Activated naive CD4-positive, alpha-beta T cell treated with anti-CD3 and anti-CD28 coated beads, Interleukin-2, amount 50 U/mL, for 16 hours (primary cell): ENCODE measurements around the gene CAD.
"Not testable (repeated sequence)": the region's sequence is repeated elsewhere in the genome, so short reads cannot be mapped to it uniquely, and the experiment has no call there.

Experiments
- DNase-seq: peaks from one replicate; pipeline ENCODE4 v3.0.0-alpha.2; 2020

CAD gene

DNA sequence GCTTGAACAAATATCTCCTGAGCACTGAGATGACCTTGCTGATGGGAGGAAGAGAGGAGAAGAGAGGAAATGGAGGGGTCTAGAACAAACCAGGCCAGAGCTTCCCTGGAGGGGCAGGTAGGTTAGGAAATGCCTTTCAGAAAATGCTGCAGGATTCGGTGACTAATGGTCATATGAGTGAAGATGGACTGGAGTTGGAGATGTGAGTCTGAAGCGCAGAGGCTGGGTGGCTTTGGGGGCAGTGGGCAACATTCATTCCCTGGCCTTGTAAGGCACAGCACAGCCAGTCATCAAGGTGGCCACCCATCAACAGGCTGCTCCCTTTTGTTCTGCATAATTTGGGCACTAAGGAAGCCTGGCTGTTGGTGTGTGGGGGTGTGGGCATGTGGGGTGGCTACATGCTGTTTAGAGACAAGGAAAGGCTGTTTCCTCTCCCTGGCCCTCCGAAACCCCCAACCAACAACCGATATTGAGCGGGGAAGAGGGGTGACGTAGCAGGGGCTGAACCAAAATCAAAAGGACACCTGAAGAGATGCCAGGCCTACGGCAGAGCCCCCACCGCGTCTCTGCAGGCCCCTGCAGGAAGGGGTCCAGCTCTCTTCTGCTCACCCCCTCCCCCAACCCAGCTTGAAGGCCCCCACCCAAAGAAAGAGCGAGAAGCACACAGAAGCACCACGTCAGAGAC lies 44.2 kb downstream of the CAD start:
- no peak for DNase-seq

DNA sequence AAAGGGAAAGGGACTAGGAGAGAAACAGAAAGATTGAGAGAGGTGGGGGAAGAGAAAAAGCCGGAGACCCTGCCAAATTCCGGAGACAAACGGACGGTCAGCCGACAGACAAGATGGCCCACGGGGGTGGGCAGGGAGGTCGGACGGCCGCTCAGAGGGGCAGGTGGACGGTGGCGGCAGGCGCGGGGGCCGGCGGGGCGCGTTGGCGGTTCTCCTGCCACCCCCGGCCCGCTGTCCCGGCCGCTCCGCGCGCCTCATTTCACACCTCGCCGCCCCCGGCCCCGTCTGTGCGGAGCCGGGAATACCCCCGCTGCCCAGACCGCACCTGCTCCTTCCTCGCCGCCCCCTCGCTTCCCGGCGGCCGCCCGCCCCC lies 44.7 kb downstream of the CAD start:
- DNase-seq = no peak

DNA sequence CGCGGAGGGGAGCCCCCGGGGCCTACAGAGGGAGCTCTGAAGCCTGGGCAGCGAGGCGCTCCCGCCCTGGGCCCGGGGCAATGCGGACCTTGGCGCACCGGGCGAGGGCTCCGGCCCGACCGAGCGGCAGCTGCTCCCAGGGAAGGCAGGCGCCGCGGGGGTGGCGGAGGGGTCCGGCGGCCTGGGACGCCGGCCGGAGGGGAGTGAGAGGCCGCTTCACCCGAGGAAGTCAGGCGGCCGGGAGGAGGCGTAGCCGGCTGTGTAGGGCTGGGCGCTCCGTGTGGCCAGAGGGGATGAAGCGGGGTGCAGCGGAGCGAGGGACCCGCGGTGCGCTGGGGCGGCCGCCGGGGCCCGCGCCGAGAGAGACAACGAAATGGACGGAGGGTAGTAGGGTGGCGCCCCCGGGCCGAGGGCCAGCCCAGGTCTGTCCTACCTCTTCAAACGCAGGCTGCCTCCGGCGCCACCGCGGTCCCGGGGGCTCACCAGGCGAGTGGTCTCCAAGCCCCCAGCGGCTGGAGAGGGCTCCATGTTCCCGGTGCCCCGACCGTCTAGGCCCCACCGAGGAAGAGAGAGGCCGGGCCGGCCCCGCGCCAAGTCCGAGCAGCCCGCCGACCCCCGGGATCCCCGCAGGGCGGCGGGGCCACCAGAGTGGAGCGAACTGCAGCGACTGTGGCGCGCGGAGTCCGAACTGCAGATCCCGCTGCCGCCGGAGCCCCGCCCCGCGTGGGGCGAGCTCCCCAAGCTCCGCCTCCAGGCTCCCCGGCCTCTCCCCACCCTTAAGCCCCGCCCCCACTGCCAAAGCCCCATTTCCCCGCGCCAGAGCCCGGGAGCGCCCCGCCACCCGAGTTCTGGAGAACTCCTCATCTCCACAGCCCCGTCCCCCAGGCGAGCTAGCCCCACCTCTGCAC lies 45.5 kb downstream of the CAD start, which contains the start of gene SLC30A3:
Gene SLC30A3 (minus strand): TSS at position 669 of the 908 bp plus-strand sequence. CDS start 141 bp downstream, at position 528.
- DNase-seq = peak; percentile 71

- DNase-seq = no peak
Observed at GRCh38 chr2:27263287-27264252, 46.4 kb downstream of the CAD start.

DNA sequence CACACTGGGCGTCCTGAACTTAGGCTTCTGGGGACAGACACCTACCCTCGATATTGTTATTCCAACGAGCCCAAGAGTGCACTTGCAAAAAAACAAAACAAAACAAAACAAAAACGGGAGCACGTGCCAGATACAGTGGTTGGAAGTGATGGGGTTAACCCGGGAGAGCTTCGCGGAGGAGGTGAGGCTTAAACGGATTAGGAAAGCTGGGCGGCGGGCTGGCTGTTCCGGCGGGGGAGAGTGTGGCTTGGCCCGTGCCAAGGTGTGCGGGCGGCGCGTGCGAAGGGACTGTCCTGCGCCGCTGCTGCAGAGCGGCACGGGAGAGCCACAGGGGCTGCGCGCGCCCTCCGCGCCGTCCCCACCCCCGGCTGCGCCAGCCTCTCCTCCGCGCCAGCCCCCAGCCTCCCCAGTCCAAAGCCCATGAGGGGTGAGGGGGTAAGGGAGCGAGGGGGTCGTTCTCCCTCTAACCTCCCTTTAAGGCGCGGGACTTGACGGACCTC lies 47.1 kb downstream of the CAD start:
- DNase-seq = peak; percentile 36

GRCh38 chr2:27264753-27265535 lies 47.8 kb downstream of the CAD start:
- DNase-seq = peak; percentile 67

- DNase-seq = no peak
Observed at GRCh38 chr2:27265536-27265870, 48.3 kb downstream of the CAD start.

- not testable (repeated sequence) for DNase-seq
Observed at GRCh38 chr2:27268296-27268695, 51.1 kb downstream of the CAD start.

DNA sequence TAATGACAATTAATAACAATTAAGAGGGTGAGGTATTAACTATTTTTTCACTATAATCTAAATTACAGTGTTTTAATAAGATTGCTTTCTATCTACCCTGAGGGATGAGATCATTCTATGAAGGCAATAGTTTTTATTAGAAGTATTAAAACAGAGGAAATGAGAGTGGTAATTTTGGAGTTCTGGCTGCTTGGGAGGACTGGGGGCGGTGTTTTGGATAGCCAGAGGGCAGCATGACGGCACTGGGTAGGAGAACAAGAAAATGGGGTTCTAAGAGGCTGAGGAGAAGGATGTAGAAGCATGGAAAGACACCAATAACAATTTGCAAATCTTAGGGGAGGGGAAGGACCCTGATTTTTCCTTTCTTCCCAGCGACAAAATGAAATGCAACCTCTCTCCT lies 53.0 kb downstream of the CAD start:
- no peak for DNase-seq

- no peak for DNase-seq
Observed at GRCh38 chr2:27270670-27271069, 53.5 kb downstream of the CAD start.

GRCh38 chr2:27271631-27272340 lies 54.6 kb downstream of the CAD start:
- no peak for DNase-seq

GRCh38 chr2:27272537-27273522 lies 55.7 kb downstream of the CAD start:
- not testable (repeated sequence) for DNase-seq

GRCh38 chr2:27275211-27276150 lies 58.3 kb downstream of the CAD start, which contains the start of gene DNAJC5G:
DNAJC5G (plus strand) TSS chr2:27275433; CDS start chr2:27276729, 1,296 bp downstream.
- DNase-seq = no peak

- no peak for DNase-seq
Observed at GRCh38 chr2:27278010-27278409, 60.8 kb downstream of the CAD start.

GRCh38 chr2:27280826-27281225 lies 63.7 kb downstream of the CAD start:
- no peak for DNase-seq

GRCh38 chr2:27281442-27281841 lies 64.3 kb downstream of the CAD start:
- no peak for DNase-seq

DNA sequence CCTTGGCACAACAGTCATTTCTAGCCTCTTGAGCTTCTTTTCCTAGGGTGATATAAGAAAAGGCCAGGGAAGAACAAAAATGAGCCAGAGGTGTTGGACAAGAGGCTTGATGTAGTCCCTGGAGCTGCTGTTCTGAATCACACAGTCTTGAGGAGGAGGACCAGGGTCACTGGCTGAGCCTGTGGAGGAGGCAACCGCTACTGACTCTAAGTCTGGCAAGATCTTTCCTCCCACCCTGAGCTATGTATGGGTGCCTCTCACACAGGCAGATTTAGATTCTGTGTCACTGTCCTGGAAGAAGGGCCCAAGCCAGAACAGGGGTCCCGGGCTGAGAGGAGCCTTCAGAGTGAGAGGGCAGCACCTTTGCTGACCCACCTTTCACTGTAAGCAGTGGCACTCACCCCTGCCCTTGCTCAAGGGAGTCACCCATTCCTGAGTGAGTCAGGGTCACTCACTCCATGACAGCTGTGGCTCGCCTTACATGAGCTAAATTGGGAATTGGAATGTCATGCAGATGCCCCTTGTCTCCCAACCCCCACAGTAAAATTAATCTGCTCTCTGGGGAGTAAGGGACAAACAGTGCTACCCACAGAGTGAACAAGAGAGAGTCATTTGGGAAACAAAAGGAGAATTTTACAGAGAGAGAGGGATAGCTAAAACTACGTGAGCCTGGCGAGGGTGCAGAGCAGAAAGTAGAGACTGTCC lies 64.8 kb downstream of the CAD start, which contains the start of gene TRIM54:
Gene TRIM54 (plus strand): TSS at position 575 of the 705 bp plus-strand sequence. CDS start 303 bp downstream, outside the sequence.
- DNase-seq = no peak

DNA sequence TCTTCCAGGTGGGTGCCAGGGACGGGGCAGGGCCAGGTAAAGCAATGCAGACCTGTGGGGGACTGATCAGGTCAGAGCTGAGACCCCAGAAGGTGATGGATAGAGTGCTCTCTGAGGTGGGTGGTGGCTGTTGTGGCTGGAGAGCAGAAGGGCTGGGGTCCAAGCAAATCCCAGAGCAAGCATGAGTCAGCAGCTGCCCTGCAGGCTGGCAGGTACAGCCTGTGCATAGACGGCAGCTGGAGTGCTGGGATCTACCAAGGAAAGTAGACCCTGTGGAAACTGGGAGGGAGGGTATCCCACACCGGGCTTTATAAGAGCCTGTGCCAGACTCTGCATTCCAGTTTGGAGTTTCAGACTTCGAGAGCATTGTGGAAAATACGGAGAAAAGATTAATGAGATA lies 65.7 kb downstream of the CAD start:
- DNase-seq = no peak
